SIG-M5 (cell line): Measurements from ENCODE around the gene ADAMTS10.
"Not testable (repeated sequence)": the region's sequence is repeated elsewhere in the genome, so short reads cannot be mapped to it uniquely, and the experiment has no call there.

Experiments
- DNase-seq: peaks from one replicate; lab custom pipeline; 2025; lab: John Stamatoyannopoulos, UW

The ADAMTS10 gene

DNA sequence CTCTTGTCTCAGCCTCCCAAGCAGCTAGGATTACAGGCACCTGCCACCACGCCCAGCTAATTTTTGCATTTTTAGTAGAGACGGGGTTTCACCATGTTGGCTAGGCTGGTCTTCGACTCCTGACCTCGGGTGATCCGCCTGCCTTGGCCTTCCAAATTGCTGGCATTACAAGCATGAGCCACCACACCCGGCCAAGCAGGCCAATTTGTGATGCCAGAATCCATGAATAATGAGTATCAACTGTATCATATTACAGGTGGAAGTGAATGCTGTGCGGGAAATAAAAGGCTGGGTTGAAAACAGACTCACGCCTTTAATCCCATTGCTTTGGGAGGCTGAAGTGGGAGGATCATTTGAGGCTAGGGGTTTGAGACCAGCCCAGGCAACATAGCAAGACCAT, 16.3 kb upstream of the ADAMTS10 start:
- no peak for DNase-seq

DNA sequence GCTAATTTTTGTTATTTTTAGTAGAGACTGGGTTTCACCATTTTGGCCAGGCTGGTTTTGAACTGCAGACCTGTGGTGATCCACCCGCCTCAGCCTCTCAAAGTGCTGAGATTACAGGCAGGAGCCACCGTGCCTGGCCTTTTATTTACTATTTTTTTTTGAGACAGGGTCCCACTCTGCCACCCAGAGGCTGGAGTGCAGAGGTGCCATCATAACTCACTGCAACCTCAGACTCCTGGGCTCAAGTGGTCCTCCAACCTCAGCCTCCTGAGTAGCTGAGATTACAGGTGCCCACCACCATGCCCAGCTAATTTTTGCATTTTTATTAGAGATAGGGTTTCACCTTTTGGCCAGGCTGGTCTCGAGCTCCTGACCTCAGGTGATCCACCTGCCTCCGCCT, 12.4 kb upstream of the ADAMTS10 start:
- not testable (repeated sequence) for DNase-seq

DNA sequence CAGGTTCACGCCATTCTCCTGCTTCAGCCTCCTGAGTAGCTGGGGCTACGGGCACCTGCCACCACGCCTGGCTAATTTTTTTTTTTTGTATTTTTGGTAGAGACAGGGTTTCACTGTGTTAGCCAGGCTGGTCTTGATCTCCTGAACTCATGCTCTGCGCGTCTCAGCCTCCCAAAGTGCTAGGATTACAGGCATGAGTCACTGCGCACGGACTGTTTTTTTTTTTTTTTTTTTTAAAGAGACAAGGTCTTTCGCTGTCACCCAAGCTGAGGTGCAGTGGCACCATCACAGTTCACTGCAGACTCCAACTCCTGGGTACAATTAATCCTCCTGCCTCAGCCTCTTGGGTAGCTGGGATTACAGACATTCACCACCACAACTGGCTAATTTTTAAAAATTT, 8.2 kb upstream of the ADAMTS10 start:
- no peak for DNase-seq

DNA sequence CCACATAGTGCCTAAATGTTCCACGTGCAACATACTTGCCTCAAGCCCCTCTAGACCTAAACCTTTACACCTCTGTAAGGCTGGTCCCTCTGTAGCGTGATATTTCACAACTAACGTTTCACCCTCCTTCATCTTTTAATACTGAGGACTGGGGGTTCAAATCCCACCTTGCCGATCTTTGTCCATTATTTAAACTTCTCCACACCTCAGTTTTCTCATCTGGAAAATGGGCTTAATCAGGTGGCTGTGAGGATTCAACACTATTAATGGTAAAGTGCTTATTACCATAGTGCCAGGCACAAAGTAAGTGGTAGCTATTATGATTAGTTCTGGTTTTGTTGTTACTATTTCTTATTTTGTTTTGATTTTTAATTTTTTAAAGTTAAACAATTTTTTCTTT, 7.5 kb upstream of the ADAMTS10 start:
- DNase-seq: no peak

DNA sequence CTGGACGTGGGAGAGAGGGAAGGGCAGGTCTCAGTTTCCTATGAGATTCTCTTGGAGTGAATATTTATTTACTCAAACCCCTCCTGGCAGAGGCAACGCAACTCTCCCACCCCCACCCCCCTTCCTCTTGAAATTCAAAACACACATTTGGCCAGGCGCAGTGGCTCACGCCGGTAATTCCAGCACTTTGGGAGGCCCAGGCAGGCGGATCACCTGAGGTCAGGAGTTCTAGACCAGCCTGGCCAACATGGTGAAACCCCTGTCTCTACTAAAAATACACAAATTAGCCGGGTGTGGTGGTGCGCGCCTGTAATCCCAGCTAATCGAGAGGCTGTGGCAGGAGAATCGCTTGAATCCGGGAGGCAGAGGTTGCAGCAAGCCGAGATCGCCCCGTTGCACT, 6.8 kb upstream of the ADAMTS10 start:
- not testable (repeated sequence) for DNase-seq

DNA sequence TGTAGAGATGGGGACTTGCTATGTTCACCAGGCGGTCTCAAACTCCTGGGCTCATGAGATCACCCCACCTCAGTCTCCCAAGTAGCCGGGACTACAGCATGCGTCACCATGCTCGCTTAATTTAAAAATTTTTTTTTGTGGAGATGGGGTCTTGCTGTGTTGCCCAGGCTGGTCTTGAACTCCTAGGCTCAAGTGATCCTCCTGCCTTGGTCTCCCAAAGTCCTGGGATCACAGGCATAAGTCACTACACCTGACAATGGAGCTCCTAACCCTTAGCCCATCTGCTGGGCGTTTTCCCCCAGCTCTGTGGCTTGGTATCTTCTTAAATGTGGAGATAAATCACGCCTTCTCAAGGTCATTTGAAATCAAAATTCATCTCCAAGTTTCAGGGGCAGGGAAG, 6.3 kb upstream of the ADAMTS10 start:
- DNase-seq: no peak

DNA sequence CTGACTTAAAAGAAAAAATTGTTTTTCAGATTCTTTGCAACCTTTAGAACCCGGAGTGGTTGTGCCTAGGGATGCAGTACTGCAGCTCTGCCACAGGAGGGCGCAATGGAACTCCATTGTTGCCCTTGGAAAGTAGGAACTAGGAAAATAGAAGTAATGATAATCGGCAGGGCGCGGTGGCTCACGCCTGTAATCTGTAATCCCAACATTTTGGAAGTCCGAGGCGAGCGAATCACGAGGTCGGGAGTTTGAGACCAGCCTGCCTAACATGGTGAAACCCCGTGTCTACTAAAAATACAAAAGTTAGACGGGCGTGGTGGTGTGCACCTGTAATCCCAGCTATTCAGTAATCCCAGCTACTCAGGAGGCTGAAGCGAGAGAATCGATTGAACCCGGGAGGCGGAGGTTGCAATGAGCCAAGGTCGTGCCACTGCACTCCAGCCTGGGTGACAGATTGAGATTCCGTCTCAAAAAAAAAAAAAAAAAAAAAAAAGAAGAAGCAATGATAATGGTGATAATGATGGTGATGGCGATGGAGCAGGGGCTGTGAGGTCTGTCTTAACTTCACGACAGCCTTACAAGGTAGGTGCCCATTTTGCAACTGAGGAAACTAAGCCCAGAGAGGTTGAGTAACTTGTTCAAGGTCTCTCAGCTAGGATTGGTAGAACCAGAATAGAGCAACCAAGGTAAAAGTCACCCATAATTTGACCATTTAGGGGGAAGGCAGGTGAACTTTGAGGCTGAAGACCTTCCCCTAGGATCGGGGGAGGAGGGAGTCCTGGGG, 5.5 kb upstream of the ADAMTS10 start:
- no peak for DNase-seq

DNA sequence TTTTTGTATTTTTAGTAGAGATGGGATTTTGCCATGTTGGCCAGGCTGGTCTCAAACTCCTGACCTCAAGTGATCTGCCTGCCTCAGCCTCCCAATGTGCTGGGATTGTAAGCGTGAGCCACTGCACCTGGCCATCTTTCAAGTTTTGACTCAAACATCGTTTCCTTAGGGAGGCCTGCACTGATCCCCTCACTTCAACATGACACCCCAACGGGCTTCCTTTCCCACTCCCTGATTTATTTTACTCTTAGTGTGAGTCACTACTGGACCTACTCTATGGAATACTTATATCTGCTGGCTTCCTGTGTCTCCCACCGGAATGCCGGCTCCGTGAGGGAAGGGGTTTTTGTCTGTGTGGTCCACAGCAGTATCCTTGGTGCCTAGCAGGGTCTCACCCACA, 4.5 kb upstream of the ADAMTS10 start:
- no peak for DNase-seq

DNA sequence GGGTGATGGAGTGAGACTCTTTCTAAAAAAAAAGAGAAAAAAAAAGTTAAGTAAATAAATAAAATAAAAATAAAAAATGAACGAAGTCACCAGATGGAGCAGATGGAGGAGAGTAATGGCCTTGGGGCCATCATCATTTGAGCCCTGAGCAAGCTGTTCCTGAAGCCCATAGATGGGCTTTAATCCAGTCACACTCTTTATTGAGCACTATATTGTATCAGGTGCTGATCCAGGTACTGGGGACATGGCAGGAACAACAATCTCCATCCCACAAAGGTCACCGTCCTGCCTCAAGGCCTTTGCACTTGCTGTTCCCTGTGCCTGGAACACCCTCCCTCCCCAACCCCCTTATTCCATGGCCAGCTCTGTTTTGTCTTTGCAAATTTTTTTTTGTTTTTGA, 3.9 kb upstream of the ADAMTS10 start:
- DNase-seq: no peak

DNA sequence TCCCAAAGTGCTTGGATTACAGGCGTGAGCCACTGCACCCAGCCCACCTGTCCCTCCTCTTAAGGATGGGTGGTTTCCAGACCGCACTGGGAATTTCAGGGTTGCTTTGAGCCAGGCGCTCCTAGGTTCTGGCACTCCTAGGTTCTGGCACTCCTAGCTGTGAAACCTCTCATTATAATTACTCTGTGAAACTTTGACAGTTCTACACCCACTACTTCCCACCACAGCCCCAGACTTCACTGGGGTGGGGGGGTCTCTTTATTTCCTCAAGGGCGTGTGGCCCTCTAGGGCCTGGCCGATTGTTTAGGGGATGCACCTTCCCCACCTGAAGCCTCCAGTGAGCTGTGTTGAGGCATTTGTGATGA, 2.3 kb upstream of the ADAMTS10 start:
- DNase-seq: no peak

DNA sequence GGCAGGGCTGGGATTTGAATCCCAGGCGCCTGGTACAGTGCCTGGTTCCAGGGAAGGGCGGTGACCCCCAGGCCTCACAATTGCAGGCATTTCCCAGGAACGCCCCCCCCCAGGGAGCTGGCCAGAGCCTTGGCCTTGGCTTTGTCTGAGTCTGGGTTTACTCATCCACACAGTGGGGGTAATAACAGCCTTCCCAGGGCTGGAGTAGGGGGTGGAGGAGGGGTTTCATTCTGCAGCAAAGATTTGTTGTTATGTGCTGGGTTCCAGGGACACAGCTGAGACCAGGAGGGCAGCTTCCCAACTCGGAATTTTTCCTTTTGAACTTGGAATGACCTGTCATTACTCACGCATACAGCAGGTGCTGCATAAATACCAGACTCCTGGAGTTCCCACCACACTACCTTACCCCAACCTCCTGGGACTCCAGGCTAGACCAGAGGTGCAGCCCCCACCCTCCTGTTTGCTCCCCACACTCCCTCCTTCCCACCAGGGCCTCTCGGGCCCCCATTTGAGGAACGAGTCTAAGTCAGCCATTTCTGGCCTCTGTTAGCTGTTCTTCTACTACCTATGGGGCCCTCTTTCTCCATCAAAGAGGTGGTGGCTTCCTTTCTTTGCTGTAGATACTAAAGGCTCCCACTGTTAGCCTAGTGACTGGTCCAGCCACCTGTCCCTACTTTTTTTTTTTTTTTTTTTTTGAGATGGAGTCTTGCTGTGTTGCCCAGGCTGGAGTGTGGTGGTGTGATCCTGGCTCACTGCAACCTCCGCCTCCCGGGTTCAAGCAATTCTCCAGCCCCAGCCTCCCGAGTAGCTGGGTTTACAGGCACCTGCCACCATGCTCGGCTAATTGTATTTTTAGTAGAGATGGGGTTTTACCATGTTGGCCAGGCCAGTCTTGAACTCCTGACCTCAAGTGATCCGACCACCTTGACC, 1.6 kb upstream of the ADAMTS10 start:
- DNase-seq: no peak

DNA sequence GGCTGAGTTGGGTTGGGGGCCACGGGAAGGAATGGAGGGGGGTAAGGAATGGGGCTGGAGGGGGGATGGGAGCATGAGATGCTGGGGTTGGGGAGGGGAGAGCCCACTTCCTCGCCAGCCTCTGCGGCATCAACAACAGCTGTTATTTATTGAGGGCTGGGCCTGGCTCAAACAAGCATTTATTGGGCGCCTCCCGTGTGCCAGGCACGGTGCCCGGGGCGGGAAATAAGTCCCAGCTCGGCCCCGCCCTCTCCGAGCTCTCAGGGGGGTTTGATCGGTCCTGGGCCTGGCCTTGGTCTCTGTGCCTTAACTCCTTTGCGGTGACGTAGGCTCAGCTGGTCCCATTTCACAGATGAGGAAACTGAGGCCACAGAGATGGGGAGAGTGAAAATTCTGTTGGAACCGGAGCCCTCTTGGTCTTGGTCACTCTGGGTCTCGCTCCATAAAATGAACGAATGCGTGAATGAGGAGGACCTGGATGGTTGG, 919 bp upstream of the ADAMTS10 start:
- no peak for DNase-seq

DNA sequence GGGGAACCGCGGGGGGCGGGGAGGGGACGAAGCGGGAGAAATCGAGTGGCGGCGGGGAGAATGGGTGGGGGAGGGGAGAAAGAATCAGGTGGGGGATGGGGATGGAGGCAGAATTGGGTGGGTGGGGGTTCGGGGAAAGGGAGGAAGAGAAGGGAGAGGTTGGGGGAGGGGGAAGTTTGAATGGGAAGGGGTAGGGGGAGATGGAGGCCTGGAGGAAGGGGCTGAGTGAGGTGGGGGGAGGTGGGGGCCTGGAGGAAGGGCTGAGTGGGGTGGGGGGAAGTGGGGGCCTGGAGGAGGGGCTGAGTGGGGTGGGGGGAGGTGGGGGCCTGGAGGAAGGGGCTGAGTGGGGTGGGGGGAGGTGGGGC, 403 bp upstream of the ADAMTS10 start:
- no peak for DNase-seq

DNA sequence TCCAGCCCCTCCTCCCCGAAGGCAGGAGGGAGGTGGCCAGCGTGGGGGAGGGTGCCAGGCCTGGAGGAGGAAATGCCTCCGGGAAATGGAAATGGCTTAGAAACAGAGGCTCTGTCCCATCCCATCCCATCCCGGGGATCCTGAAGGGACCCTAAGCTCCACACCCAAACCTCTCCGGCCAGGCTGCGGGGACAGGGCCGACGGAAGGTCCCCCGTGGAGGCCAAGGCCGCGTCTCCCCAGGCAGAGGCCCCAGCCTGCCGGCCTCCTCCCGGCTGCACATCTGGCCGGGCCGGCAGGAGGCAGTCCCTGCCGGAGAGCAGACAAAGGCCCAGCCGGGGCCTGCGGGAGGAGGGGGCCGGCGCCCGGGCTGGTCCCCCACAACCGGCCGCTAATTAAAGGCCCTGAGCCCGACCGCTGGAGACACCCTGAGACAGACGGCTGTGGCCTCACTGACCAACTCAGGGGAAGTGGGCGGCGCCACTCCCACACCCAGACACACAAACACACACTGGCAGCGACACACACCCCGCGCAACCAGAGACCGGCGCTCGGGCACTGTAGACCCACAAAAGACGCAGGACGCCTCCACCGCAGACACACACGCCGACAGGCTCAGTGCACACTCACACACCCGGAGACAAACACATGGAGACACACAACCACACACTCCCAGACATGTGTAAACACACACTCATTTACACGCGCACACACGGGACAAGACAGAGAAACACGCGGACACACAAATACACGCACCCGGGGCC, 1.1 kb downstream of the ADAMTS10 start:
- no peak for DNase-seq

DNA sequence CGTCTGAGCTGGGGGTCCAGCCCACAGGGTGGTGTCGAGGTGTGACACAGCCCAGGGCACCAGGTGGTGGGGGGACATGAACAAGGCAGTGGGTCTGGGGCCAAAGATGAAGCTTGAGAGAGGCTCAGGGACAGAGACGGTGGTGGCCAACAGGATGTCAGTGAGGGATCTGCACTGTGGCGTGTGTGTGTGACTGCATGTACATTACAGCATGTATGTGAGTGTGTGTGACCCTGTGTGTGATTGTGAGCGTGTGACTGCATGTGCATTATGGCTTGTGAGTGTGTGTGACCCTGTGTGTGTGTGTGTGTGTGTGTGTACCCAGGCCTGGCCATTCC, 1.6 kb downstream of the ADAMTS10 start:
- DNase-seq: no peak

DNA sequence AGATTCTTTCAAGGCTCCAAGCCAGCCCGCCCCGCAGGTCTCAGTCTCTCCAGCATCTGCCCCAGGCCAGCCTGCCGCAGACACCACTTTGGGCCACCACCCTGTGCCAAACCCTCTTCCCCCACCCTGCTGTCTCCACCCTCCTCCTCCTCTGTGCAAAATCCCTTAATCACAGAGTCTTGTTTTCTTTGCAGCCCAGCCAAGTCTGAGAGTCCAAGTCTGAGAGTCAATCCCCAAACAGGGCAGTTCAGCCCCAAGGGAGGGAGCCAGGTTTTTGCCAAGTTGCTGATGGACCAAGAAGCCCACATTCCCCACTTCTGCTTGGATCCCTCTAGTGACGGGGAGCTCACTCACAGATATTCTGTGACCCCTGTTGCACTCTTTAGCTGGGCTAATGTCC, 3.1 kb downstream of the ADAMTS10 start:
- no peak for DNase-seq

DNA sequence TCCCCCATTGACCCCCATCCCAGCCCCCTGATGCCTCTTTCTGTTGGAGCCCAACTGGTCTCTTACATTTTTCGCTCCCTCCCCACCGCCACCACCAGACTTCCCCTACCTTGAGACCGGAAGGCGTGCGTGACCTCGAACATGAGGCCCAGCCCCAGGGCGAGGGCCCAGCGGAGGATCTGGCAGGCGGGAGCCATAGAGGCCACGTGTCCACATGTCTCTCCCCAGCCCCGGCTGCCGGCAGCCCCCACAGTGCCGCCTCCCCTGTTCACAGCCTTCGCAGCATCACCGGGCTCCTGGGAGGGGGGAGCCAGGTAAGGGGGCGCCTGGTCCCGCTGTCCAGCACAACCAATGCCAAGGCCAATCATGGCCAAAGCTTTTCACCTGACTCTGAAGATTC, 5.0 kb downstream of the ADAMTS10 start:
- DNase-seq: no peak

DNA sequence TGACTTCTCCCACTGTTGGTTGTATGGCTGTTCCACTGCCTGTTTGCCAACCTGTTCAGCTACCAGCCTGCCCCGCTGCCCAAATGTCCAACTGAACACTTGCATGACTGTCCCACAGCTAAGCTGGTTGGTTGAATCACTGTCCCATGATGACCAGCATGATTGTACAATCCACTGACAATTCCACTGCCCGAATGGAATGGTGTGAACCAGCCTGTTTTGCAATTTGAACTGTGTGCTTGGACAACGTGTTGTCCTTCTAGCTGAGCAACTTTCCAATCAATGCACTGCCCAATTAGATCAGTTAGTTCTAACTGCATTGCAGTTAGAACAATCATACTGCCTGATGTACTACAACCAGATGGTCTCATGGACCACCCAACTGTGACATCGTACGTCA, 8.7 kb downstream of the ADAMTS10 start:
- no peak for DNase-seq

DNA sequence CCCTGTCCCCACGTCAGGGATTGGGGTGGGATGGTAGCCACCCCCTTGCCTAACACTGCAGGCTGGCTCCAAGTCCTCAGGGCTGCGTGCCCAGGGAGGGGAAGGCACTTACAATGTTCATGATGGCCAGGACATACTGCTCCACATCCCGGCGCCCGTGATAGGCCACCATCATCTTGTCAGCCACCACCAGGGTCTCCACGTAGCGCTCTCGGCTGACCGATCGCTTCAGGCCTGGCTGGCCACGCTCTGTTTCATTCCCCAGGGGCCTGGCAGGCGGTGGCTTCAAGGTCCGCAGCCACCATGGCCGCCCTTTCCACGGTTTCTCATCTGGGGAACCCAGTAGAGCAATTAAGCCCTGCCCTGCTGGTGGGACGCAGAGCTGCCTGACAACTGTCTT, 9.7 kb downstream of the ADAMTS10 start:
- no peak for DNase-seq

DNA sequence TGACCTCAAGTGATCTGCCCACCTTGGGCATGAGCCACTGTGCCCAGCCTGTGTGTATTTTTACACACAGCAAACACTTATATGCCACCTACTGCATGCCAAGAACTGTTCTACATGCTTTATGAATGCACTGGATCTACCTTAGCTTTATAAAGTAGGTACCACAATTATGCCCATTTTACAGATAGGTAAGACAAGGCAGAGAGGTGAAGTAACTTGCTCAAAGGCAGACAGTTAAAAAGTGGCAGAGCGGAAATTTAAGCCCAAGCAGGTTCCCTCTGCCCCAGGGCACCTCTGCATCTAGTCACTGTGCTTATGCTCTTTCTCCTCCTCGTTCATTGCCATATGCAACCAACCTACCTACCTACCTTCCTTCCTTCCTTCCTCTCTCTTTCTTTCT, 10.5 kb downstream of the ADAMTS10 start:
- no peak for DNase-seq

DNA sequence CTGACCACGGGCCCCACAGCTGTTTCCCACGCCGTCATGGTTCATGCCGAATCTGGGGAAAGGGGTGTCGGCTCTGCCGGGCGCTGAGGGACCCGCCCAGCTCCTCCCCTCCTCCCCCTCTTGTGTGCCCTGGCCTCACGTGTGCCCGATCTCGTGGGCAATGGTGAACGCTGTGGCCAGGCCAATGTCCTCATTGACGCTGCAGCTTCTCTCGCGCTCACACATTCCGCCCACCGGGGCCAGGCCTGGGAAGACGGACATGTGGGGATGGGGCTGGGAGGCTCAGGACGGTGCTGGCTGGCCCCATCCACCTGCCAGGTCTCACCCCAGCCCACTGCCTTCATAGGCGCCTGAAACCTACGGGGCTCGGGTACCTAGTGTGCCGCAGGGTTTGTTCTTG, 14.3 kb downstream of the ADAMTS10 start:
- no peak for DNase-seq

DNA sequence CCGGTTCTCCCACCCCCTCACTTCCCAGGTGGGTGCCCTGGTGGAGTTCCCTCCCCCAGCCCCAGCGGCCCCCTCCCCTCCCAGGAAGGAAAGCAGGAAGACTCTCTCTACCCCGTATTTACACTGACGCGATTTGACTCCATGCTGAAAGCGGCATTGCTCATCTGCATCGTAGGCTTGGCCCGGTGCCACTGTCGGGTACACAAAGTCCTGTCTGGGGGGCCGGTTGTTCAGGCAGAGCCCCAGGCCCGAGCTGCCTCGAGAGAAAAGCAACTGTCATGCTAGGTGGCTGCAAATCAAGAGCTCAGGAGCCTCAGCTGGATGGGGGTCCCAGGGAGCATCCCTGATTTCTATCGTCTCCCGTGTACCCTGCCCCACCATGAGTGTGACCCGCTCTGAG, 14.9 kb downstream of the ADAMTS10 start:
- DNase-seq: no peak

DNA sequence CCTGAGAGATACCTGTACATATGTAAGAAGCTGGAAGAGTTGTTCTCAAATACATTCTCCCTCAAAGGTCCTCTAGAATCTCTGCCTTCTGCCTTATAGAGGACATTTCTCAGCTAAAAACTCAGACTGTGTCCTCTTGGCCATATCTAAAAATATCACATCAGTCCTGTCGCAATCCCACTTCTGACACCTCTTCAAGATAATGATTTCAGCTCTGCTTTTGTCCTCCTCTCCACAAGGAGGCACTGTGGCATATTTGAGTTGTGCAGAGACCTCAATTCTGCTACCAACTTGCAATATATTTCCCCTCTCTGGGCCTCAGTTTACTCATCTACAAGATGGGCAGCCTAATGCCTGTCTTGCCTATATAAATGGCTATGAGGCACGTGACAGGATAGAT, 16.6 kb downstream of the ADAMTS10 start:
- no peak for DNase-seq
